Keratinocyte (primary cell): ENCODE data around the gene FLII. TPM values are rescaled to one million over a fixed set of nuclear protein-coding genes. Genes with fewer than 3 reads are reported as not detected.

Experiments
- DNase-seq: peaks from one replicate; pipeline ENCODE4 v3.0.0-alpha.2; 2011; ENCODE audit warnings: low read depth, missing footprints, low spot score
- FAIRE-seq: peaks from 2 replicates; lab custom pipeline; 2011; peaks lifted over from hg19 to GRCh38; lab: Jason Lieb, UNC
- H2AFZ ChIP-seq: 2 replicates; pipeline ENCODE4 v1.6.0; 2012; ENCODE audit warnings: low read length, control low read depth, inconsistent platforms; ENCODE audit not compliant: control insufficient read depth
- H3K27ac ChIP-seq: 2 replicates; pipeline ENCODE4 v1.5.1; 2011; ENCODE audit warnings: low read length; ENCODE audit not compliant: control insufficient read depth, insufficient read depth
- H3K27me3 ChIP-seq: 3 replicates; pipeline ENCODE4 v1.6.0; 2011; ENCODE audit warnings: low read length; ENCODE audit not compliant: control insufficient read depth, insufficient read depth; ENCODE audit errors: extremely low read depth
- H3K36me3 ChIP-seq, 2 experiments: 2 replicates in 1 of 2; 3 replicates in 1 of 2; pipeline ENCODE4 v1.5.1; 2011; ENCODE audit warnings: low read length in 2 of 2, mild to moderate bottlenecking in 1 of 2; ENCODE audit not compliant: control insufficient read depth in 2 of 2, insufficient read depth in 2 of 2; ENCODE audit errors: extremely low read depth in 1 of 2
- H3K4me1 ChIP-seq: 3 replicates; pipeline ENCODE4 v1.5.1; 2011; ENCODE audit warnings: low read length; ENCODE audit not compliant: control insufficient read depth, insufficient read depth; ENCODE audit errors: extremely low read depth
- H3K4me2 ChIP-seq: 3 replicates; pipeline ENCODE4 v1.6.0; 2011; ENCODE audit warnings: low read depth, low read length; ENCODE audit not compliant: control insufficient read depth, insufficient read depth; ENCODE audit errors: extremely low read depth
- H3K4me3 ChIP-seq, 3 experiments: fragments of 200-600 bp in 1 of 3; sonication (generic) in 1 of 3; 2 replicates in 2 of 3; 3 replicates in 1 of 3; pipeline ENCODE4 v1.5.1; 2011 to 2016; ENCODE audit warnings: low read length in 3 of 3, mild to moderate bottlenecking in 3 of 3, control low read depth in 2 of 3, inconsistent platforms in 1 of 3, low read depth in 1 of 3, mixed read lengths in 1 of 3, mixed run types in 1 of 3, moderate library complexity in 1 of 3; ENCODE audit not compliant: control insufficient read depth in 2 of 3, insufficient read depth in 2 of 3; ENCODE audit errors: extremely low read depth in 1 of 3
- H3K79me2 ChIP-seq: 2 replicates; pipeline ENCODE4 v1.6.0; 2012; ENCODE audit warnings: low read length; ENCODE audit not compliant: control insufficient read depth, insufficient read depth
- H3K9ac ChIP-seq: 3 replicates; pipeline ENCODE4 v1.6.0; 2011; ENCODE audit warnings: low read length; ENCODE audit not compliant: control insufficient read depth, insufficient read depth; ENCODE audit errors: extremely low read depth
- H3K9me1 ChIP-seq: 3 replicates; pipeline ENCODE4 v1.6.0; 2011; ENCODE audit warnings: low read length; ENCODE audit not compliant: control insufficient read depth, insufficient read depth; ENCODE audit errors: extremely low read depth
- H3K9me3 ChIP-seq: 2 replicates; pipeline ENCODE4 v1.5.1; 2012; ENCODE audit warnings: low read depth, low read length; ENCODE audit not compliant: control insufficient read depth
- H4K20me1 ChIP-seq: 3 replicates; pipeline ENCODE4 v1.6.0; 2011; ENCODE audit warnings: low read length; ENCODE audit not compliant: control insufficient read depth, insufficient read depth; ENCODE audit errors: extremely low read depth
- EZH2 ChIP-seq: IDR thresholded peaks from one replicate; pipeline ENCODE4 v1.6.1; 2012; ENCODE audit warnings: inconsistent platforms, mild to moderate bottlenecking, low read length, moderate library complexity
- dilution Hi-C: fragments of 300-500 bp; cut with MboI; formaldehyde crosslinking; loops from one replicate; pipeline ENCODE4 v1.7.0; 2020; ENCODE audit warnings: low sequenced_read_pairs; ENCODE audit not compliant: extremely low pct_ligation_motif_present
- polyA plus RNA-seq, 5 experiments: library from polyadenylated mRNA; depleted of rRNA in 3 of 5; stranded (reverse) in 3 of 5; stranded (forward) in 1 of 5; unstranded in 1 of 5; fragments of >200 nt; gene quantifications; 1 replicate in 1 of 5; 2 replicates in 3 of 5; 3 replicates in 1 of 5; pipeline versions ENCODE4 v1.2.1 to v1.2.3, GENCODE V29; 2011 to 2012; ENCODE audit warnings: missing spikeins in 2 of 5, low read depth in 1 of 5, low replicate concordance in 1 of 5
- TF ChIP-seq, protein P1 (sequence below), 3 experiments: IDR thresholded peaks in 1 of 3; conservative IDR thresholded peaks in 1 of 3; optimal IDR thresholded peaks in 1 of 3; 2 replicates in 2 of 3; 3 replicates in 1 of 3; pipeline versions ENCODE3 to v1.5.1; 2011; ENCODE audit warnings: low read length in 3 of 3, mild to moderate bottlenecking in 3 of 3, moderate library complexity in 2 of 3, control low read depth in 1 of 3, inconsistent platforms in 1 of 3; ENCODE audit not compliant: insufficient read depth in 2 of 3; ENCODE audit errors: extremely low read depth in 1 of 3

FLII gene
- polyA plus RNA-seq, 1 donor (not counting 4 experiments of a cell fraction or from before 2014, with no cell fraction given), result 376 TPM

- no peak for TF ChIP-seq EZH2
- TF ChIP-seq, protein P1, sequence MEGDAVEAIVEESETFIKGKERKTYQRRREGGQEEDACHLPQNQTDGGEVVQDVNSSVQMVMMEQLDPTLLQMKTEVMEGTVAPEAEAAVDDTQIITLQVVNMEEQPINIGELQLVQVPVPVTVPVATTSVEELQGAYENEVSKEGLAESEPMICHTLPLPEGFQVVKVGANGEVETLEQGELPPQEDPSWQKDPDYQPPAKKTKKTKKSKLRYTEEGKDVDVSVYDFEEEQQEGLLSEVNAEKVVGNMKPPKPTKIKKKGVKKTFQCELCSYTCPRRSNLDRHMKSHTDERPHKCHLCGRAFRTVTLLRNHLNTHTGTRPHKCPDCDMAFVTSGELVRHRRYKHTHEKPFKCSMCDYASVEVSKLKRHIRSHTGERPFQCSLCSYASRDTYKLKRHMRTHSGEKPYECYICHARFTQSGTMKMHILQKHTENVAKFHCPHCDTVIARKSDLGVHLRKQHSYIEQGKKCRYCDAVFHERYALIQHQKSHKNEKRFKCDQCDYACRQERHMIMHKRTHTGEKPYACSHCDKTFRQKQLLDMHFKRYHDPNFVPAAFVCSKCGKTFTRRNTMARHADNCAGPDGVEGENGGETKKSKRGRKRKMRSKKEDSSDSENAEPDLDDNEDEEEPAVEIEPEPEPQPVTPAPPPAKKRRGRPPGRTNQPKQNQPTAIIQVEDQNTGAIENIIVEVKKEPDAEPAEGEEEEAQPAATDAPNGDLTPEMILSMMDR (optimal IDR thresholded peaks at IDR 0.05 in 1 of 3, IDR thresholded peaks at IDR 0.05 in 1 of 3, conservative IDR thresholded peaks at IDR 0.05 in 1 of 3; ENCODE audit: extremely low read depth in 1 of 3, insufficient read depth in 2 of 3, low read length in 3 of 3), result no peak
- dilution Hi-C loops, result no loop called here
- no peak overlapping the region for H3K9ac ChIP-seq
- FAIRE-seq (no peak), DNase-seq (no peak)
- no peaks in the 10 kb centered on the region for H3K9me3 ChIP-seq
- no peak overlapping the region for H3K4me3 ChIP-seq
- H3K4me2 ChIP-seq, result no peak overlapping the region
- no peak overlapping the region for H2AFZ ChIP-seq
- H3K4me1 ChIP-seq, result peaks cover 31% of the 10 kb centered on the region
- H3K27me3 ChIP-seq, result no peaks in the 10 kb centered on the region
- H3K79me2 ChIP-seq, result peaks cover 39% of the 10 kb centered on the region
- H3K27ac ChIP-seq, result no peak overlapping the region
- peaks cover 75% of the 10 kb centered on the region in 2 experiments for H3K36me3 ChIP-seq
- H4K20me1 ChIP-seq, result peaks cover 23% of the 10 kb centered on the region
- peaks cover 4% of the 10 kb centered on the region for H3K9me1 ChIP-seq
These were observed 6.4 kb downstream of the FLII start for GRCh38 chr17:18252160-18252559.

- Histone ChIP-seq H4K20me1 (peaks cover 23% of the 10 kb centered on the region), H2AFZ (no peak overlapping the region), H3K9me1 (no peaks in the 10 kb centered on the region), H3K36me3 (peaks cover 73 to 75% of the 10 kb centered on the region in 2 experiments), H3K27me3 (no peaks in the 10 kb centered on the region), H3K9ac (no peak overlapping the region), H3K4me2 (no peak overlapping the region), H3K4me3 (no peak overlapping the region), H3K4me1 (peaks cover 29% of the 10 kb centered on the region), H3K27ac (no peak overlapping the region), H3K9me3 (no peaks in the 10 kb centered on the region), H3K79me2 (peaks cover 32% of the 10 kb centered on the region)
- no peak for TF ChIP-seq EZH2
- TF ChIP-seq, protein P1 (optimal IDR thresholded peaks at IDR 0.05 in 1 of 3, IDR thresholded peaks at IDR 0.05 in 1 of 3, conservative IDR thresholded peaks at IDR 0.05 in 1 of 3; ENCODE audit: extremely low read depth in 1 of 3, insufficient read depth in 2 of 3, low read length in 3 of 3), result no peak
- no peak for DNase-seq
- no peak for FAIRE-seq
- dilution Hi-C loops, result no loop called here
These were observed 7.3 kb downstream of the FLII start for GRCh38 chr17:18251204-18251603.
